Mucosa of rectum (tissue), 2 donors: ENCODE data around the gene TPP2.

Experiments
- H3K27ac ChIP-seq, 2 donors: one replicate each; pipeline ENCODE4 v1.7.0; 2013; ENCODE audit warnings: inconsistent platforms in 2 of 2, low read depth in 2 of 2, low read length in 2 of 2
- H3K27me3 ChIP-seq, 2 donors: one replicate each; pipeline ENCODE4 v1.7.0; 2013; ENCODE audit warnings: low read length in 2 of 2; ENCODE audit not compliant: control insufficient read depth in 2 of 2, insufficient read depth in 2 of 2
- H3K36me3 ChIP-seq, 2 donors: one replicate each; pipeline ENCODE4 v1.7.0; 2013; ENCODE audit warnings: low read length in 2 of 2; ENCODE audit not compliant: control insufficient read depth in 2 of 2, insufficient read depth in 2 of 2
- H3K4me1 ChIP-seq, 2 donors: one replicate each; pipeline ENCODE4 v1.7.0; 2013; ENCODE audit warnings: low read length in 2 of 2, mild to moderate bottlenecking in 1 of 2; ENCODE audit not compliant: control insufficient read depth in 2 of 2, insufficient read depth in 2 of 2
- H3K4me3 ChIP-seq, 2 donors: one replicate each; pipeline ENCODE4 v1.7.0; 2013; ENCODE audit warnings: low read length in 2 of 2
- H3K9ac ChIP-seq, 2 donors: one replicate each; pipeline ENCODE4 v1.7.0; 2013; ENCODE audit warnings: low read length in 2 of 2, low read depth in 1 of 2, mild to moderate bottlenecking in 1 of 2
- H3K9me3 ChIP-seq, 2 donors: one replicate each; pipeline ENCODE4 v1.7.0; 2013; ENCODE audit warnings: low read length in 2 of 2; ENCODE audit not compliant: control insufficient read depth in 2 of 2
- donor health status: healthy.
- donor health status: Normal muscosa, but diverticular disease.

Gene TPP2

DNA sequence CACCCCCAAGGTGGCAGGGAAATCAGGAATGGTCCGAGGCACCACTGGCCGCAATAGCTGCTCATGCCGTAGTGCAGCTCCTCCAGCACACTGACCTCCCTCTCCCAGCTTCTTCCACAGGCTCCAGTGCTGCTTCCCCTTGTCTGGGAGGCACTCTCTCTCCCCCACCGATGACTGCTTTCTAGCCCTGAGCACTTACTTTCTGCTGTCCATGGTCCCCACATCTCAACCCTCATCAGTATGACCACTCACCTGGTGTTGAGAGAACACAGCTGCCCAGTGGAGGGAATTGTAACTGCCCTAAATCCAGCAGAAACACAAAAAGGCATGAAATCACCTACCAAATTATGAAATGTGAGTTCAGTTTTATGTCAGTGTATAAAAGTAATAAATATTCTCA is 28.9 kb upstream of the TPP2 start:
- no peaks in the 10 kb centered on the region for H3K9me3 ChIP-seq
- no peaks in the 10 kb centered on the region for H3K27me3 ChIP-seq
- no peaks in the 10 kb centered on the region for H3K36me3 ChIP-seq
- no peak overlapping the region for H3K9ac ChIP-seq
- no peak overlapping the region for H3K27ac ChIP-seq
- no peak overlapping the region for H3K4me3 ChIP-seq
- no peaks in the 10 kb centered on the region for H3K4me1 ChIP-seq

DNA sequence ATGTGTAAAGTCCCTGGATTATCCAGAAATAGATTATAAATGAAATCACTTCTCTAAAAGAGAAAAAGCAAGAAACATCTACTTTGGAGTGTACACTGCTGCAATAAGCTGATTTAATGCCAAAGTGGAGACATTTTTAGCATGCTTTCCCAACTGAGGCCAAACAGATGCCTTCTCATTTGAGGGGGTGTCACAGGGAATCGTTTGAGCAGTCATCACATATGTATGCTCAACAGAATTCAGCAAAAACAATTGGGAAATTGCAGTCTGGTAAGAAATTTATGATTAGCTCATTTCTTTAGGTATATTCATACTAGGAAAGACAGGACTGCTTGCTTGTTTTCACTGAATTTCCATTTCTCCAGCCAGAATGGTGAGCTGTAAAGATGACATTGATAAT is 27.3 kb upstream of the TPP2 start:
- H3K27me3 ChIP-seq, result no peaks in the 10 kb centered on the region
- no peaks in the 10 kb centered on the region for H3K9me3 ChIP-seq
- no peak overlapping the region for H3K9ac ChIP-seq
- no peak overlapping the region for H3K4me3 ChIP-seq
- H3K4me1 ChIP-seq, result no peaks in the 10 kb centered on the region
- no peak overlapping the region for H3K27ac ChIP-seq
- H3K36me3 ChIP-seq, result no peaks in the 10 kb centered on the region

DNA sequence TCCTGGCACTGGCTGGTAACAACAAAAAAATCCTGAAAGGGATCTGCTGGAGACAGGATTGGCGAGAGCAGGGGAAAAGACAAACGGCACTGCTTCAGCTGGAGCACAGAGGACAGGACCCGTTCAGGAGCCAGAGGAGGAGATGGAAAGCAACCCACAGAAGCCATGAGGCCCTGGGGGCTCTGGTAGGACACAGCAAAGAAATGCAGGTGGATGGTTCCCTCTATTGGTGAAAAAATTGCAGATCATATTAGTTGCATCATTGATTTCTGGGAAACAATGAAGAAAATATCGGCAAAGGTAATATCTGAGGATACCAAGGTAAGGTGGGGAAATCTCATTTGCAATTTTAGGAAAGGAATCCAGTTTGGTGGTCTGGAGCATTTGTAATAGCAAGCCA is 25.7 kb upstream of the TPP2 start:
- H3K27ac ChIP-seq, result no peak overlapping the region
- no peaks in the 10 kb centered on the region for H3K27me3 ChIP-seq
- H3K4me3 ChIP-seq, result no peak overlapping the region
- no peaks in the 10 kb centered on the region for H3K36me3 ChIP-seq
- no peak overlapping the region for H3K9ac ChIP-seq
- no peaks in the 10 kb centered on the region for H3K9me3 ChIP-seq
- no peaks in the 10 kb centered on the region for H3K4me1 ChIP-seq

DNA sequence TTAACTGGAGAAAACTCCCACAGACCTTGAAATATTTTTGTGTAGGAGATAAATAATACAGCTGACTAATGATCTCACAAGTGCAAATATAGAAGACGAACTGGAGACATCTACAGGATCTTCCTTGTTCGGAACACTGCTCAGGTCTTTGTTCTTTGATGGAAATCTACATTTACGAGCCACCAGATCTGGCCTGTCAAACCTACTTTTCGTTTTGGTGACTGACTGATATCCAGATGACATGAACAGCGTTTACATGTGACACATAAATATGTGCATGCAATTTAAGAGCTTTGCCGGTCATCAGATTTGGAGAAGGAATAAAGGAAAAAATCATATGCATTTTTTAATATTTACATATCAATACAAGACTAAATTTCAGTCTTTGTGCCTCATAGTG is 24.5 kb upstream of the TPP2 start:
- Histone ChIP-seq H3K36me3 (no peaks in the 10 kb centered on the region), H3K4me3 (no peak overlapping the region), H3K27me3 (no peaks in the 10 kb centered on the region), H3K9ac (no peak overlapping the region), H3K27ac (no peak overlapping the region), H3K9me3 (no peaks in the 10 kb centered on the region), H3K4me1 (no peaks in the 10 kb centered on the region)

DNA sequence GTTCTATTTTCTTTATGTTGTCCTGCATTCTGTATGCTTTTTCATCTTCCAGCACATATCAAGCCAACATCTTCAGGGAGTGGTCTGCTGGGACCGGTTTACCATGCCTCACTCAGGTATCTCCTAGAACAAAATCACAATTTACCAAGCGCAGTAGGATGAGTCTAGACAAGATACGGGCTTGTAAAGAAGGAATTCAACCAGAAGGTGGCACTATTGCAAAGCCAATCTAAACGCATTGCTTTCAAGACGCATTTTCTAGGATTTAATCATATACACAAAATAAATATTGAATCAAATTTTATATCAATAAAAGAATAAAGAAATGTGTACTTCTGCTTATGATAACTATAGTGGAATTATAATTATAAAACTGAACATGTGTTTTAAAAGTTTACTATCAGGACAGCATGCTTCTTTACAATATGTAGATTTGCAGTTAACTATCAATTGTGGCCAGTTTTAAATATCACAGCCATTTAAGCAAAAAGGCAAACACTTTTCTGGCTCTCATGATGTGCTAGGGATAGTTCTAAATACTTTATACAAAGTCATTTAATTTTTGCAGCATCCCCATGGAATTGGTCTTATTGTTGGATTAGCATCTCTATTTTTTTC is 16.1 kb upstream of the TPP2 start:
- Histone ChIP-seq H3K4me3 (no peak overlapping the region), H3K9me3 (no peaks in the 10 kb centered on the region), H3K27ac (no peak overlapping the region), H3K9ac (no peak overlapping the region), H3K27me3 (peaks cover 0 to 3% of the 10 kb centered on the region in 2 donors), H3K36me3 (no peaks in the 10 kb centered on the region), H3K4me1 (no peaks in the 10 kb centered on the region)

DNA sequence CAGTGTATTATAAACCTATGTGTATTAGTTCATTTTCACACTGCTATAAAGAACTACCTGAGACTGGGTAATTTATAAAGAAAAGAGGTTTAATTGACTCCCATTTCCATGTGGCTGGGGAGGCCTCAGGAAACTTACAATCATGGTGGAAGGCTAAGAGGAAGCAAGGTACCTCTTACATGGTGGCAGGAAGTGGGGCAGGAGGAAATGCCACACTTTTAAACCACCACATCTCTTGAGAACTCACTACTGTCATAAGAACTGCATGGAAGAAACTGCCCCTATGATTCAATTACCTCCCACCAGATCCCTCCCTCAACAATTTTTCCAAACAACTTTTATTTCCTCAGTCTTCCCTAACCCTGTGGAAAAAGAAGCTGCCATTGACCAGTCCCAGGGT is 14.5 kb upstream of the TPP2 start:
- Histone ChIP-seq H3K9ac (no peak overlapping the region), H3K27ac (no peak overlapping the region), H3K27me3 (peaks cover 0 to 3% of the 10 kb centered on the region in 2 donors), H3K36me3 (no peaks in the 10 kb centered on the region), H3K9me3 (no peaks in the 10 kb centered on the region), H3K4me3 (no peak overlapping the region), H3K4me1 (no peaks in the 10 kb centered on the region)

DNA sequence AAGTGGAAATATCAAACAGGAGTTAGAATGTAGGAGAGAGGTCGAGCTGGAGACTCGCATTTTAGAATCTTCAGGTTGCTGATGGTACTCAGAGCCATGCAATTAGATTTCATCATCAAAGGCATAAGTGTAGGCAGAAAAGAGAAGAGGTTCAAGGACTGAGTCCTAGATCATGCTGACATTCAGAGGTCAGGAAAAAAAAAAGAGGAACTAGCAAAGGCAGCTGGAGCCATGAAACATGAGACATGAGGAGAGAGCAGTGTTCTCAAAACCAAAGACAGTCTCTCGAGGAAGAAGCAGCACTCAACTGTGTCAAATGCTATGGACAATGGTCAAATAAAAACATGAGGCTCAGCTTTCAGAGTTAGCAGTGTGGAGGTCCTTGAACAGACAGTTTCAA is 12.4 kb upstream of the TPP2 start:
- Histone ChIP-seq H3K9me3 (no peaks in the 10 kb centered on the region), H3K27ac (no peak overlapping the region), H3K36me3 (no peaks in the 10 kb centered on the region), H3K27me3 (peaks cover 0 to 3% of the 10 kb centered on the region in 2 donors), H3K4me3 (no peak overlapping the region), H3K9ac (no peak overlapping the region), H3K4me1 (no peaks in the 10 kb centered on the region)

DNA sequence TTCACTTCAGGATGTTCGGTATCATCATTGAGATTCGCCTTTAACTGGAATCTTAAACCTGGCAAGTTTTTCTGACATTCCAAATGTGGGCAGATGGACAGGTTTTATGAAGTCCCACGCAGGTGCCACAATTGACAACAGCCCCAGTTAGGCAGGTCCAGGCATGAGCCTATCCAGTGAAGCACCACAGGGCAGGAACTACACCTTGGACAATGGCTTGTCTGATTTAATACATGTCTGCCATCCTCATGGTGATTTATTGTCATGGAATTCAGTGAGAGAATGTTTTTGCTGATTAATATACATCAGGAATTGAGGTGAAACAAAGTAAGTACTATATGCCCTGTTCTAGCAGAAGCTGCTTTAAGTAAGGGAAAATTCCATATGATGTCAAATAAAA is 10.2 kb upstream of the TPP2 start:
- Histone ChIP-seq H3K9ac (no peak overlapping the region), H3K9me3 (no peaks in the 10 kb centered on the region), H3K4me3 (no peak overlapping the region), H3K27ac (no peak overlapping the region), H3K4me1 (no peaks in the 10 kb centered on the region), H3K36me3 (no peaks in the 10 kb centered on the region), H3K27me3 (peaks cover 0 to 3% of the 10 kb centered on the region in 2 donors)

DNA sequence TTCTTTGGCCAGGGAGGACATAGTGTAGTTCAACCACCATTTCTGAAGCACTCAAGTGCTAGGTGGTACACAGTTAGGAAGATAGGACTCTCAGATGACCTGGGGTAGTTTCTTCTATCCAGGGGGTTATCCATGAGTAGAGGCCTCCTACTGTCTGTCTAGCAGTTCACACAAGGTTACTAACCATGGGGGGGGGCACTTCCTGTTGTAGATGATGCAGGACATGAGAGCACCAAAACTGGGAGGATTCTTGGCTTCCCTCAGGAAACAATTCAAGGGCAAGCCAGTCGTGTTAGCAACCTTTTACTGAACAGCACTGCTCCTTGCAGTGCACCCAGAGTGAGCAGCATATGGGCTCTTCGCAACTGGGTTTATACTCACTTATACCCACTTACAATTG is 8.9 kb upstream of the TPP2 start:
- H3K4me1 ChIP-seq, result peaks cover 5 to 7% of the 10 kb centered on the region in 2 donors
- no peaks in the 10 kb centered on the region for H3K9me3 ChIP-seq
- no peak overlapping the region for H3K4me3 ChIP-seq
- no peak overlapping the region for H3K9ac ChIP-seq
- no peak overlapping the region for H3K27ac ChIP-seq
- H3K36me3 ChIP-seq, result no peaks in the 10 kb centered on the region
- peaks cover 0 to 3% of the 10 kb centered on the region in 2 donors for H3K27me3 ChIP-seq

DNA sequence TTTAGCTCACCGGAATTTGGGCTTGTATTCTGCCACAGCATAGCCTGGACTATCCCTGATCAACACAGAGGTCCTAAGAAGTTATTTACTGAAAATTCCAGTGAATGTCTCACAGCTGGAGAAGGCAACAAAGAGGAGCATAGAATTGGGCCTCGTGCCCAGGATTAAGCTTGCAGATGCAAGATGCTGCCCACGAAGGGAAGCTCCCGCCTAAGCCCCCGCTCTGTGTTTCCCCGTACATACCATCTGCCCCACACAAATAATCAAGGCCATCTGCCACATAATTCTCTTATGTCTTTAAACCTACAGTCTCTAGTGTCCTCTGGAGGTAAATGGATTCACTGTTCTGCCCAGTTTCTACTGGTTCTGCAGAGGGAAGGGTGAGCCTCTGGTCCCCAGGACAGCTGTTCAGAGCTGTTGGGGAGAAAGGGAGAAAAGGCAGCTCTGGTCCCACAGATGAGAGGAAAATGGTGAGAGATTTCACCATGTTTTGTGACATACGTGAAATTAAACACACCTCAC is 7.4 kb upstream of the TPP2 start:
- no peaks in the 10 kb centered on the region for H3K9me3 ChIP-seq
- H3K27me3 ChIP-seq, result no peaks in the 10 kb centered on the region
- H3K4me3 ChIP-seq, result no peak overlapping the region
- H3K36me3 ChIP-seq, result no peaks in the 10 kb centered on the region
- no peak overlapping the region for H3K9ac ChIP-seq
- H3K27ac ChIP-seq, result no peak overlapping the region
- peaks cover 5 to 7% of the 10 kb centered on the region in 2 donors for H3K4me1 ChIP-seq
